ENCODE measurements around the gene MLPH. TPM values are rescaled to one million over a fixed set of nuclear protein-coding genes. Genes with fewer than 3 reads are reported as not detected.
"Not testable (repeated sequence)": the region's sequence is repeated elsewhere in the genome, so short reads cannot be mapped to it uniquely, and the experiment has no call there.

The MLPH gene
- total and polyA plus RNA-seq, 10 donors, result 0.09 to 1.4 (median 0.35) TPM; not detected in 3

DNA sequence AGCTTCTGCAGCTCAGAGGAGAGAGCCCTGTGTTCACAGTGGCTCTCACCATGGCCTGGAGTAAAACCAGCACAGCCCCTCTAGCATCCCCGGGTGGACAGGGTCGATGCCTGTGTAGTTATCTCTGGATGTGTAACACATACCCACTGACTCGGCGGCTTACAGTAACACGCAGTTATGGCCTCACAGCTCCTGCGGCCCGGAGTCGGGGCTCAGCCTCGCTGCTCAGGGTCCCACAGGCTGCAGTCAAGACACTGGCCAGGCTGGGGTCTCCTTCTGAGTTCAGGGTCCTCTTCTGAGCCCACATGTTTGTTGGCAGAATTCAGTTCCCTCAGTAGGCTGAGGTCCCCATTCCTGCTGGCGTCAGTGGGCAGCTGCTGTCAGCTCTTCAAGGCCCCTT, 106.0 kb downstream of the MLPH start:
- H3K9me3 ChIP-seq, result no peaks in the 10 kb centered on the region
- no peak overlapping the region for H3K27ac ChIP-seq
- no peaks in the 10 kb centered on the region for H3K27me3 ChIP-seq (replicated peaks in 1 of 7)
- no peak overlapping the region for H3K4me3 ChIP-seq
- H3K4me1 ChIP-seq, result peaks cover 0 to 18% (median 12%) of the 10 kb centered on the region in 6 donors
- 69 to 92% (median 90%) methylated on average over 2 to 10 of the region's 10 CpGs for WGBS, 5 donors
- intact Hi-C loops (cut with DNase I; ENCODE audit: low total_unique reads), result no loop called here
- DNase-seq, result no peak
- H3K36me3 ChIP-seq, result no peaks in the 10 kb centered on the region
- TF ChIP-seq POLR2AphosphoS5 (IDR thresholded peaks at IDR 0.05), result no peak
- TF ChIP-seq POLR2A (IDR thresholded peaks at IDR 0.05), result no peak
- TF ChIP-seq, protein P1, sequence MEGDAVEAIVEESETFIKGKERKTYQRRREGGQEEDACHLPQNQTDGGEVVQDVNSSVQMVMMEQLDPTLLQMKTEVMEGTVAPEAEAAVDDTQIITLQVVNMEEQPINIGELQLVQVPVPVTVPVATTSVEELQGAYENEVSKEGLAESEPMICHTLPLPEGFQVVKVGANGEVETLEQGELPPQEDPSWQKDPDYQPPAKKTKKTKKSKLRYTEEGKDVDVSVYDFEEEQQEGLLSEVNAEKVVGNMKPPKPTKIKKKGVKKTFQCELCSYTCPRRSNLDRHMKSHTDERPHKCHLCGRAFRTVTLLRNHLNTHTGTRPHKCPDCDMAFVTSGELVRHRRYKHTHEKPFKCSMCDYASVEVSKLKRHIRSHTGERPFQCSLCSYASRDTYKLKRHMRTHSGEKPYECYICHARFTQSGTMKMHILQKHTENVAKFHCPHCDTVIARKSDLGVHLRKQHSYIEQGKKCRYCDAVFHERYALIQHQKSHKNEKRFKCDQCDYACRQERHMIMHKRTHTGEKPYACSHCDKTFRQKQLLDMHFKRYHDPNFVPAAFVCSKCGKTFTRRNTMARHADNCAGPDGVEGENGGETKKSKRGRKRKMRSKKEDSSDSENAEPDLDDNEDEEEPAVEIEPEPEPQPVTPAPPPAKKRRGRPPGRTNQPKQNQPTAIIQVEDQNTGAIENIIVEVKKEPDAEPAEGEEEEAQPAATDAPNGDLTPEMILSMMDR (IDR thresholded peaks at IDR 0.05 in 8 of 11, conservative IDR thresholded peaks at IDR 0.05 in 3 of 11), result no peak

DNA sequence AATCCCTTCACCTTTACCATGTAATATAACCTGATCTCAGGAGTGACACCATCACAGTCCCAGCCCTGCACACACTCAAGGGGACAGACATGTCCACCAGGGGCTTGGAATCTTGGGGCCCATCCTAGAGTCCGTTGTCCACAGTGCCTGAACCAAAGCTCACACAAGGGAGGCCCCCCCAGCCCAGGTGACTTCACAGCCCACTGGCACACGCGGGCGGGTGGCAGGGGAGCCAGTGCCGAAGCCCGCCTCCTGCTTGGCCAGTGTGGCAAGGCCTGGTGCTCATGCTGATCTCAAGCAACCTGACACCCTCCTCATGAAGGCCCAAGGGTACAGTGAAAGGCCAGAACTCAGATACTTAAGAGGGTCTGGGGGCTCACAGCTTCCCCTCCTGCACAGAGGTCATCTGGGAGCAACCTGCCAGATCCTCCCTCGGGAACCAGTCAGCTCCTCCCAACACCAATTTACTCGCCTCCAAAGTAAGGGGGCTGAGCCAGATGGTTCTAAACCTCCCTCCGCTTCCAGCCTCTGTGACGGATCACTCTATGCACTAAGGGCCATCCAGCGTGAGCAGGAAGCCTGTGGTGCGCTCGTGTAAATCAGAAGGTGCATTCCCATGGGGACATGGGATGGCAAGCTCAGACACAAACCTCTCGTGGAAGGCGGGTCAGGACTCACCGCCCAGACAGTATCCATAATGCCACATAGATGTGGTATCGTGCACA, 106.7 kb downstream of the MLPH start:
- intact Hi-C loops (cut with DNase I; ENCODE audit: low total_unique reads), result no loop called here
- Histone ChIP-seq H3K27me3 (replicated peaks in 1 of 7) (no peaks in the 10 kb centered on the region), H3K4me1 (peaks cover 0 to 18% (median 12%) of the 10 kb centered on the region in 6 donors), H3K36me3 (no peaks in the 10 kb centered on the region), H3K4me3 (no peak overlapping the region), H3K27ac (no peak overlapping the region), H3K9me3 (no peaks in the 10 kb centered on the region)
- TF ChIP-seq POLR2A (IDR thresholded peaks at IDR 0.05) (no peak), POLR2AphosphoS5 (IDR thresholded peaks at IDR 0.05) (no peak)
- TF ChIP-seq, protein P1 (IDR thresholded peaks at IDR 0.05 in 8 of 11, conservative IDR thresholded peaks at IDR 0.05 in 3 of 11), result no peak
- DNase-seq, result no peak
- WGBS, 5 donors, result 79 to 87% (median 84%) methylated on average over 11 to 17 of the region's 17 CpGs

DNA sequence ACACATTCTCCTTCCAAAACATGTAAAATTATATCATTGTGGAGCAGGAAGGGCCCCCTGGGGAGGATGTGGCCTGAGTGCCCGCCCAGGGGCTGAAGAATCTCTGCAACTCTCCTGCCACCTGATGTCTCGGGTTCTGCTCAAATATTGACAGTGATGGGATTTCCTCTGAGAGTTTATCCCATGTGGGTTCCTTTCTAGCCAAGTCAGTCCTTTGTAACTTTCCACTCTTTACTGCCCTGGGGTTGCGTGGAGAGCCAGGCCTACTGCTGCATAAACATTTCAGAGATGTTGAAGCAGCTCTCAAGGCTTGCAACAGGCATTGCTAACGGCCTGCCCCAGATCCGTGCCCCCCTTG, 107.4 kb downstream of the MLPH start:
- no peak overlapping the region for H3K4me3 ChIP-seq
- WGBS, 5 donors, result 69 to 91% (median 76%) methylated on average over 5 of the region's 5 CpGs
- peaks cover 0 to 18% (median 12%) of the 10 kb centered on the region in 6 donors for H3K4me1 ChIP-seq
- peak; percentile 41 for DNase-seq
- H3K27ac ChIP-seq, result no peak overlapping the region
- no peaks in the 10 kb centered on the region for H3K9me3 ChIP-seq
- intact Hi-C loops (cut with DNase I; ENCODE audit: low total_unique reads), result no loop called here
- H3K27me3 ChIP-seq (replicated peaks in 1 of 7), result no peaks in the 10 kb centered on the region
- TF ChIP-seq POLR2A (IDR thresholded peaks at IDR 0.05) (no peak), POLR2AphosphoS5 (IDR thresholded peaks at IDR 0.05) (no peak)
- TF ChIP-seq, protein P1 (IDR thresholded peaks at IDR 0.05 in 8 of 11, conservative IDR thresholded peaks at IDR 0.05 in 3 of 11), result no peak
- H3K36me3 ChIP-seq, result no peaks in the 10 kb centered on the region

DNA sequence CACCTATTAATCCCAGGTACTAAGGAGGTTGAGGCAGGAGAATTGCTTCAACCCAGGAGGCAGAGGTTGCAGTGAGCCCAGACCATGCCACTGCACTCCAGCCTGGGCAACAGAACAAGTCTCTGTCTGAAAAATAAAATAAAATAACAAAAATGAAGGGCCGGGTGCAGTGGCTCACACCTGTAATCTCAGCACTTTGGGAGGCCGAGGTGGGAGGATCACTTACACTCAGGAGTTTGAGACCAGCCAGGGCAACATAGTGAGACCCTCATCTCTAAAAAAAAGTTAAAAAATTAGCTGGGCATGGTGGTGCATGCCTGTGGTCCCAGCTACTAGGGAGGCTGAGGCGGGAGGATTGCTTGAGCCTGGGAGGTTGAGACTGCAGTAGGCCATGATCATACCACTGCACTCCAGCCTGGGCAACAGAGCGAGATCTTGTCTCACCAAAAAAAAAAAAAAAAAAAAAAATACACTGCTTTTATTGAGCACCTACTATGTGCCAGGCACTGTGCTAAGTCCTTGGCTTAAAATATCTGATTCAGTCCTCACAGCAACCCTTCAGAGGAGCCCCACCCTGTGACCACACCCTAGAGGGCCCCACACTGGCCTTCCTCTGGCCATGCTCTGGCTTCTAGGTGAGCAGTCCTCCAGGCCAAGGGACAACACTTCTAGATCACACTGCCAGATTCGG, 108.9 kb downstream of the MLPH start:
- H3K27ac ChIP-seq; H3K36me3 ChIP-seq; H3K27me3 ChIP-seq (replicated peaks in 1 of 7); DNase-seq; H3K9me3 ChIP-seq; intact Hi-C loops (cut with DNase I; ENCODE audit: low total_unique reads); H3K4me3 ChIP-seq: not testable (repeated sequence)
- H3K4me1 ChIP-seq, result peaks cover 0 to 15% (median 7%) of the 10 kb centered on the region in 6 donors
- 85 to 97% (median 92%) methylated on average over 4 to 5 of the region's 5 CpGs for WGBS, 5 donors
